Cerebellar nuclear complex (tissue), 1 donor: Measurements from ENCODE around the gene CP.
A peak's percentile ranks its signal among the peaks of the same experiment; 100 is the strongest.

Experiments used
- DNase-seq, 2 experiments: peaks; one replicate each; lab custom pipeline; 2025; lab: John Stamatoyannopoulos, UW

CP gene

DNA sequence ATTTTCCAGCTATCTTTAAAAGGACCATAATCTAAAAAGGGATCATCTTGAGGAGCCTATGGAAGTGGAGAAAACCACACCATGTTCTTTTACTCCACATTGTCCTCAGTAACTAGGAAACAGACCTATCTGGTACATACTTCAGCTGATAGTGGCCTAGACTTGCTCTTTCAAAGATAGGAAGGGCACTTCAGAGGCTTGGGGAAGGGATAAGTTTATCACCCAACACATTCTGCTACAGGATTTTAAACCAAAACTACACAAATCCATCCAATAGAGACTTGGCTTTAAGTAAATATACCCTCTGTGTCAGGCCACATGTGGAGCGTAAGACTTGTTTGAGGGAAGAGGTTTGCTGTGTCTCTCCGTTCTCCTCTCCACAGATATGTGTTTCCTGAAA, 35.4 kb downstream of the CP start:
- no peak for DNase-seq

DNA sequence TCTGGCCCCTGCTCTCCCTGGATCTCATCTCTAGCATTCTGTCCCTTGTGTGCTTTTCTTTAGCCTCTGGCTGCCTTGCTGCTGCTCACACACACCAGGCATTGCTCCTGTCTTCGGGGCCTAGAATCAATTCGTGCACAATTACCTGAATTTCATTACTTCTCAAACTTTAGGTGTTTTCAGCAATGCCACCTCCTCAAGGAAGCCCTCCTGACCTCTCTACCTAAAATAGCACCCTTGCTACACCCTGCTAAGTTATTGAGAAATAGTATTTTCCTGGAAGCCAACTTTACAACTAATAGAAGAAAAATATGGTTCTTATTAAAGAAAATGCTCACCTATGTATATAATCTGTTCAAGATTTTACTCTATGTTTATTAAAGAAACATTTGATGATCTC, 40.4 kb downstream of the CP start:
- DNase-seq, result no peak

DNA sequence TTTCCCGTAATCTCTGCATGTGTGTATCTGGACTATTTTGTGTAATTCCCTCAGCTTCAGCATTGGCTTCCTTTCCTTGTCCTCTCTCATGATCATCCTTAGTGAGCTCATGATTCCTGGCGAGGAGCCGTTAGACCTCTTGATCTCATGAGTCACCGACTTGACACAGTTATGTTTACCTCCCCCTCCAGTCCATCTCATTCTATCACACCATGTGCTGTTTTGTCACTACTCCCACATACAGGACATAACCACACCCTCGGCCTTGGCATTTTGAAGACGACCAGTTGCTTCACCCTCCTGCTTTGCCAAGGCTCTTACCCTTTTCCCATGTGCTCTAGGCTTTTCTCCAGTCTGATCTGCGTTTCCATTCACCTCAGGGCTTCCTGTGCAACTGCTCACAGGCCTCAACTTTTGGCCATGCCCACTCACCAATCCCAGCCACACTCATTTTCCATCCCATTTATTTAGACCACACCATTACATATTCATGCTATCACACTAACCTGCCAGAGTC, 41.5 kb downstream of the CP start:
- no peak for DNase-seq

DNA sequence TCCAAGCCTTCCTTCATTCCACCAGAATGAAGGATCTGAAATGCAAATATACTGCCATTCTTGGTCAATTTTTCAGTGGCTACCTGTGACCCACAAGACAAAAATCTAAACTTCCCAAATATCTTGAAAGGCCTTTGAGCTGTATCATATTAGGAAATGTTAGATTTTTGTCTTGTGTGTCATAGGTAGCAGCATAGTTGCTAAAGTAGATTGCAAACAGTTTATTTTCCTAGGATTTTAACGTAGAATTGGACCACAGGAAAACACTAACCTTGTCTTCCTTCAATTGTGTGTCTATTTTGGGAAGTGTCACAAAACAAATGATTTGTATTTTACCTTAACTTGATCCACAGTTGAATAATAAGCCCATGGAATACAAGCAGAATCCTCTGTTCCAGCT, 42.4 kb downstream of the CP start:
- DNase-seq, result no peak

DNA sequence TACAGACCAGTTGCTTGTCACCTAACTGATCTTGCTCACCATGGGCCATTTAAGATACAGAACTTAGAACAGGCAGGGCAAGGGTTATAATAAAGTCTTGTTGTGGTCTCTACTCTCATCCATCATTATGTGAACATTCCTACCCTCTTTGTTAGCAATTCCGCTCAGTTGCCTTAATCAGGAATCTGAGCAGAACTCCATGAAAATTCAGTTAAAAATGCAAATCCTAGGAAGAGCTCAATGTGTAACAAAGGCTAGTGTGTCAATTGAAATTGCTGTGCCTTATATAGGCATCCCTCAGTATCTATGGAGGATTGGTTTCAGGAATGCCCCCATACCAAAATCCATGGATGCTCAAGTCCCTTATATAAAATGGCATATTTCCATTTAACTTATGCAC, 44.5 kb downstream of the CP start:
- DNase-seq, result no peak

DNA sequence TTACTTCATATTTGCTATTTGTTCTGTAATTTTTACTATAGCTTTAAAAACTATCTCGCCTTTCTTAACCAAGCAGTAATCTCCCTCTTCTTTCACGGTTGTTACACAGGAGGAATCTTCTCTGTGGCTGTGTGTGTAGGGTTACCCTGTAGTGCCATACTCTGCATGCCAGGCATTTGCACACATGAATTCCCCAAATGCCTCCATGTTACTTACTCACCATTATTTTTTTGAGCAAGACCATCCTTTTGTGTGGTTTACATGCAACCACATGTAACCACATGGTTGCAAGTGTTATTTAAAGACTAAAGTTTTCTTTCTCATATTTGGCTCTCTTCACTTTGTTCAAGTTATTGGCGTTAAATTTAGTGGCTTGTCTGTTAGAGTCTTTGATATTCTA, 46.7 kb downstream of the CP start:
- no peak for DNase-seq

DNA sequence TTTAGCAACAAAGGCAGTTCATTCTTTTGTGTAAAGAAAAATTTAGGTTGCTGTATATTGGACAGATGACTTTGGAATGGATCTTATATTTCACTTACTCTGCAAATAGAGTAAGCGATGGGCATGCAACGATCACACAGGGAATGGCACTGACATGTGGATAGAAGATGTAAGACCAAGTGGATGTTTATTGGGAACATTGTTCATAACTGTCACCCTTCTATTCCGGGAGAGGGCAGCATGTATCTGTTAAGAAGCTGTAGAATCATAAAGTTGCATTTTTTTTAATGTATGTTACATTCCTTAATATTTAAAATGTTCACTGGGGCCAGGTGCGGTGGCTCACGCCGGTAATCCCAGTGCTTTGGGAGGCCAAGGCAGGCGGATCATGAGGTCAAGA, 51.0 kb downstream of the CP start:
- no peak for DNase-seq

DNA sequence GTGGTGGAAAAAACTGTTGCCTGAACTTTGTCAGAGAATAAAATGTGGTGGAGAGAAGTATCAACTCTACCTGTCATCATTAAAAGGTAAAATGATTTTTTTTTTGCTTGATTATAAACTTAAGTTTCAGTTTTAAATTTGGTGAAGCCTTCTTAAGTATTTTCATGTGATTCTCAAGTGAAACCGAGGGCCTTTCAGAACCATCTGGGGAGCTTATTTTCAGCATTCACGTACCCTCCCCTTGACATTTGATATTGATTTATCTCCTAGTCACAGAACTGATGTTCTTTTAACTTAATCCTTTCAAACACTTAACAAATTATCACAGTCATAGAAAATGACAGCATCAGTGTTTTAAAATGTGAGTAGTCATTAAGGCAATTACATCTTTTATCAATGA, 53.7 kb downstream of the CP start:
- no peak for DNase-seq

DNA sequence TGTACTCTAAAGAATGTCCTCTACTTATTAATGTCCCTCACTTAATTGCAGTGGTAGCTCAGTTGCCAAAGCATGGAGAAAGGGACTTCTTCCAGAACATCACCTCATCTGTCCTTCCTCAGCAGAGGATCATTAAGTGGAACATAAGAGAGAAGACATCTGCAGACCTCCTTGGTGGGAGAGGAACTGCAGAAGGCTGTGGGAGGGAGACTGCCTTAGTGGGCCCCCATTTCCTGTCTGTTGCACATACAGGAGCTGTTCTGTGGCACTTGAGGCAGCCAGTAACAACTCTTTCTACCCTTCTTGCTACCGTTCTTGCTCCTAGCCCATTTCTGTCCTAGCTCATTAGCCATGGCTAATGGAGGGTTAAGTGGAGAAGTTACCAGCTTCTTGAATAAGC, 58.6 kb downstream of the CP start:
- no peak for DNase-seq

DNA sequence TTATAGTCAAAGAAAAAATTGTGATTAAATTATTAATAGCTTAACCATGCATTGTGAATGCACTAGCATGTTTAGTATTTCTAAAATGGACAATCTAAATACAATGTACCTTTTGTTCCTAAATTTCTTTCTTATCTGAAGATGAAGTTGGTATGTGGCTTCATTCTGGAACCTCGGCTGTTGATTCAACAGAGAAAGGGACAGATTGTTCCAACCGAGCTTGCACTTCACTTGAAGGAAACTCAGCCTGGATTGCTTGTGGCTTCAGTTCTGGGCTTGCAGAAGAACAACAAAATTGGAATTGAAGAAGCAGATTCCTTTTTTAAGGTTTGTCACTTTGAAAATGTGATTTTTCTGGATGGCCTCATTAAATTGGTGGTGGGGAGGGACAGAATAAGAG, 59.6 kb downstream of the CP start:
- no peak for DNase-seq

DNA sequence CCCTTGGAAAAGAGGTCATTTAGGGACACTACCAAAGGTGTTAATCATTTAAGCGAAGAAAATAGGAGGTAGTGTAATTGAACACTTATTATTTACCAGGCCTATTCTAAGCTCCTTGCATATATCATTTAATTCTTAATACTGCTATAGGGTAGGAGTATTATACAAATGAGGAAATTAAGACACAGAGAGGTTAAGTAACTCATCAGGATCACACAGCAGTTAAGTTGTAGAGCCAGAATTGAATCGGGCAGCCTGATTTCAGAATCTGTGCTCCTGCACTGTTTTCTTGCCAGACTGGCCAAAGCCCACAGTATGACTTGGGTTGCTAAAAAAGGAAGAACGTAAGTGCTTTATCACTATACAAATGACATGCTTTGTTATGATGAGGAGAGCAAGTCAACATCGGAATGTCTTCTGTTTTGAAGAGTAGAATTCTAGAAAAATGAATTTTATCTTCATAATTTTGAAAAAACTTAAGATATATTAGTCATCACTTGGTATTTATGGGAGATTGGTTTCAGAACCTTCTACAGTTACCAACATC, 60.8 kb downstream of the CP start:
- no peak for DNase-seq

DNA sequence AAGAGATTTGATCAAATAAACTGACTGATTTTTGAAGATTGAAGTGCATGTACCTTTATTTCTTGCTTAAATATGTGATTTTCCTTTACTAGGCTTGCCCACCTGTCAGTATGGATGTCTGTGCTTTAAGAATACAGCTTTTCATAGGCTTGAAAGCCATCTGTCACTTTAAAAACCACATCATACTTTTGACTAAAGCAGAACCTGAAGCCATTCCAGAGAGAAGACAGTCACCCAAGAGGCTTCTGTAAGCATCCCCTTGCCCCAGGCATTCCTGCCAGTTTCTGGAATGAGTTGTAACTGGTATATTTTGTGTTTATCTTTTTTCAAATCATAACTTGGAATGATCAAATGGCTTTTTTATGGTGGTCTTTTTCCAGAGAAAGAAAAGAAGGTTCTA, 68.2 kb downstream of the CP start:
- DNase-seq, result no peak

DNA sequence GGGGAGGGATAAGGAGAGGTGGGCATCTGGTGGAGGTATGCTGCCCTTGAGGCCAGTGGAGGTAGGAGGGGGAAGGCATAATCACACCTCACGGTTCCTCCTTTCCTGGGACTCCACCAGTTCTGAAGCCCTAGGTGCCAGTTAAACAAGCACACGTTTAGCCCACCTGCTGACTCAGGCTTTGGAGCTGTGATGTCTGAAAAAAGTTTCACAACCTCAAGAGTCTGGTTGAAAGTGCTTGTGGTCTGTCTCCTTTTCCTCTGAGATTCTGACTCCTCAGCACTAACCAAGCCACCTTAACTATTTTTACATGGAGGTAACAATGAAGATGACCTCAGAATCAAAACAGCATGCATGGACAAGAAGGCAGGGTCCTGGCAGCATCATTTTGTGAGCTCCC, 69.2 kb downstream of the CP start:
- DNase-seq, result no peak

DNA sequence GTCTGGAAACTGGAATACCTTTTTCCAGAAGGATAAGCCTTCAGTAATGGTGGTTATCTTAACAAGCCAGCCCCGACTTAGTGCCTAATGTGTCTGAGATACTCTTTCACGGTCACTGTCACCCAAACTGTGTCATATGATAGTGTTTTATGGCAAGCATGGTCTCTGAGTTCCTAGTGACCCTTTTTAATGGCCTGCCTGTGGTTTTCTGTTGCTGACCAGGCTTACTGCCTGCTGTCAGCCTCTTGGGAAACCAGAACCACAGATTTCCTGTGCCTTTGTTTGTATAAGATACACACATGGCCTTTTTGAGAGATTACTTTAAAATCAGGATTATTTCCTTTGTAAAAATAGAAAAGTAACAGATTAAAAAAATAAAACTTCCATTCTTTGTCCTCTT, 69.8 kb downstream of the CP start:
- DNase-seq, result no peak

DNA sequence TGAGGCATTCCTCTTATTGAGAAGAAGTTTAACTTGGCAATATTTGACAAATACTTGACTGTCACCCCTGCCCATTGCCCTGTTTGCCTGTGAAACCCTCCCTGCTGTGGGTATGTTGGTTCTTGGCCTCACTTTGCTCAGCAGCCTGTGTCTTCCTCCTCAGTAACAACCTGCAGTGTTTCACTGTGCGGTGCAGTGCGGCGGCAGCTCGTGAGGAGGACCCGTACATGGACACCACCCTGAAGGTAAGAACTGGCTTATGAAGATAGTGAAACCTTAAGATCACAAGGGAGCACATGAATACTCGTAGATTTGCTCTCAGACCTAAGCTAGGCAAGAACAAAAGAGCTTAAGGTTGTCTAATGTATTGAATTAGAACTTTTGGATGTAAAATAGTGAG, 71.2 kb downstream of the CP start:
- DNase-seq, result no peak

DNA sequence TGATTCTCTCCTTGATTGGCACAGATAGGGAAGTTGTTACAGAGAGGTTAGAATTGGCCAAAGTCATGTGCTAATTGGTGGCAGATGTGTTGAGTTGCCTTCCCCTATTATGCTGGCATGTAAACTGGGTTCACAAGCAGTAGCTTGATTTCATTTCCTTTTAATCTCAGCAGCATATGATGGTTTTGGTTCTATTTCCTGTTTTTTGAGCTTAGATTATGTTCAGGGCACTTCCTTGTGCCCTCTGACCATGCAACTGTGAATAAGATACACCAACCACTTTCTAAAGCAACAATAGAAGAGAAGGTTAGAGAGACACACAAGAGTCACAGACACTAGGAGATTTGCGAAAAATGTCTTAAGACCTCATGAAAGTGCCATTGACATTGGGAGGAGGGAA, 75.7 kb downstream of the CP start:
- no peak for DNase-seq

DNA sequence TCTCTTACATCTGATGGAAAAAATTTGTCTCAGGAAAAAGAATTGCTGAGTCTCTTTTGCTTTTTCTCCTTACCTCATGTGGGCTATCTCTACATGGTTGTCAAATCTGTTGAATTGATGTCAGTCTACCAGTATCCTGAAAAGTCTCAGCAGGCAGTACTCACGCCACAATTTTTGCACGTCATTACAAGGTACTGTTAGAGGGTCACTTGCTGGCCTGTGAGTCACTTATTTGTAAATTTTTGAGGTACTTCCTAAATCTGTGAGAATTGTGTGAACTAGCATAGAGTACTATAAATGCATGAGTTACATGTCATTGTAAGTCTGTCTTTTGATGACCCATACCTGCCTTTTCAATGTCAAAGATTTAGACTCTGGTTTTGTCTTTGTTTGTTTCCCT, 76.3 kb downstream of the CP start:
- no peak for DNase-seq

DNA sequence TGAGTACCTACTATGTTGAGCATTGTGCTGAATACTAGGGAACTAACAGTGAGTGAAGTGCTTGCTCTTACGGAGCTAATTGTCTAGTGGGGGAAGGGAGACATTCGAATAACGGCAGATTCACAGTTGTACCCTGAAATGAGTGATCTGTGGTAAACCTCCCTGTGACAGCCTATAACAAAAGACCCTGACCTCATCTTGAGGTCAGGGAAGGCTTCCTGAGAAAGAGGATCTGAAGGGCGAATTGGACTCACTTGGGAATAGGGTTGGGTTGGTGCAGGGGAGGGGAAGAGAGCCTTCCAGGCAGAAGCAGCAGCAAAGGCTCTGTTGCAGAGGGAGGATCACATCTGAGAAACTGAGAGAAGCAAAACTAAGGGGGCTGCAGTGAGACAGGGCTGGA, 78.9 kb downstream of the CP start:
- DNase-seq, result no peak

DNA sequence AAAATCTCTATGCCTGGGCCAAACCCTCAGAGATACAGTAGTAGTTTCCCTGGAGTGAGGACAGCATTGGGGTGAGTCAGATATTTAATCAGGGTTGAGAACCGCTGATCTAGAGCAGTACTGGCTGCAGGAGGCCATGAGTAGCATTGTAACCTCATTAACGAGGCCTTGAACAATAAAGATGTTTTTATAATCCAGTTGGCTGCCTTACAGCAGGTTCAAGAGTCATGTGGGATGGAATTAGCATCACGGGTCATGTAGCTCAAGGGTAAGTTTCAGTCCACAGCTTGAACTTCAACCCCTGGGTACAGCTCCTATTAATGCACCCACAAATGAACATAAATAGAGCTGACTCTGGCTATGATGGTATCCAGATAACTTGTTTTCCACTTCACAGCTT, 87.1 kb downstream of the CP start:
- no peak for DNase-seq

DNA sequence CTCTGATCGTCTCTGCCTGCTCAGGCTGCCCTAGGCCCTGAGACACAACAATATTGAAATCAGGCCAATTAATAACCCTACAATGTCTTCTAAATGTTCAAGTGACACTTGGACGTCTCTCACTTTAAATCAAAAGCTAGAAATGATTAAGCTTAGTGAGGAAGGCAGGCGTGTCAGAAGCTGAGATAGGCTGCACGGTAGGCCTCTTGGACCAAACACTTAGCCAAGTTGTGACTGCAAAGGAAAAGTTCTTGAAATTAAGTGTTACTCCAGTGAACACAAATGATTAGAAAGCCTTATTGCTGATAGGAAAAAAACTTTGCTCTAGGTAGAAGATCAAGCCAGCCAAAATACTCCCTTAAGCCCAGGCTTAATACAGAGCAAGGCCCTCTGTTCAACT, 90.0 kb downstream of the CP start:
- DNase-seq, result no peak

DNA sequence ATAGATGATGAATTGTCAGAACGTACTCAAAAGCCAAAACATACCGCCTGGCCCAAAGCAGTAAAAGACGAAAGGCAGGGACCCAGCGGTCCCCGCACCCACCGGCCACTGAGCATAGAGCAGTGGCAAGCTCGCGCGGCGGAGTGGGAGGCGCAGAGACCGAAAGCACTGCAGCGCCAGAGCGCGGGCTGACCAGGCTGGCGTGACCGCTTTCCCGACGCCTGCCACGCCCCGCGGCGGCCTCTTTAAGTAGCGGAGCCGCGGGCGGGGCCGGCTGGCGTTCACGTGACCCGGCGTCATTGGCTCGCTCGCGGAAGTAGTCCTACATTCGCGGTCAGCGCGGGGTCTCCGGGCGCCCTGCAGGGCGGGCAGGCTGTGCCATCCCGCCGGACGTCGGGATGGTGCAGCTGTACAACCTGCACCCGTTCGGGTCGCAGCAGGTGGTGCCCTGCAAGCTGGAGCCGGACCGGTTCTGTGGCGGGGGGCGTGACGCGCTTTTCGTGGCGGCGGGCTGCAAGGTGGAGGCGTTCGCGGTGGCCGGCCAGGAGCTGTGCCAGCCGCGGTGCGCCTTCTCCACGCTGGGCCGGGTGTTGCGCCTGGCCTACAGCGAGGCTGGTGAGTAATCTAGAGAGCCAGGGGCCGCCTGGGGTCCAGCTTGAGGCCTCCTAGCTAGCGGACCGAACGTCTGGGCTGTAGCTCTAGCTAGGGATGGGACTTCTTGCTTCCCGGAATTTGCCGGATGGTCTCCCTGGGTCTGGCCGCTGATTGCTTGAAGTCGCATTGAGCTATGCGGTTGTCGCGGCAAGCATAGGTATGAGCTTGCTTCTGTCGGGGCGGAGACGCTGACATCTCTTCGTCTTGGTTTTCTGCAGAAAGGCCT, 92.1 kb downstream of the CP start, which contains the start of gene HPS3:
Gene HPS3 (plus strand): TSS at position 313 of the 880 bp plus-strand sequence. CDS start 86 bp downstream, at position 399.
- peak; percentile 8 to 62 for DNase-seq

DNA sequence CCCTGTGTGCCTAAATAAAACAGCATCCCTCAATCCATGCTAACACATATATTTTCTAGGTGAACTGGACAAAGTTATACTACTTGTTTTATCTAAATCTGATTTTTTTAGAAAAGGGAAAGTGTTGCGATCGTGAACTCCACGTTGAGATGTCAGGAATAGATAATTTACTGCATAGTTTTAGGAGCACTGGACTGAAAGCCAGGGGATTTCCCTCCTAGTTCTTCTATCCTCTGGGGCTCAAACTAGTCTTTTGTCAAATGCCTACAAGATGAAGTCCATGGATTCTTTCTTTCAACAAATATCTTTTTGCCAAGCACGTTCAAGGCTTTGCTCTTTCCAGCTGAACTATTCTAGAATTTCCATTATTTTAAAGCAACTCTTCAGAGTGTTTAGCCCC, 92.8 kb downstream of the CP start:
- no peak for DNase-seq

DNA sequence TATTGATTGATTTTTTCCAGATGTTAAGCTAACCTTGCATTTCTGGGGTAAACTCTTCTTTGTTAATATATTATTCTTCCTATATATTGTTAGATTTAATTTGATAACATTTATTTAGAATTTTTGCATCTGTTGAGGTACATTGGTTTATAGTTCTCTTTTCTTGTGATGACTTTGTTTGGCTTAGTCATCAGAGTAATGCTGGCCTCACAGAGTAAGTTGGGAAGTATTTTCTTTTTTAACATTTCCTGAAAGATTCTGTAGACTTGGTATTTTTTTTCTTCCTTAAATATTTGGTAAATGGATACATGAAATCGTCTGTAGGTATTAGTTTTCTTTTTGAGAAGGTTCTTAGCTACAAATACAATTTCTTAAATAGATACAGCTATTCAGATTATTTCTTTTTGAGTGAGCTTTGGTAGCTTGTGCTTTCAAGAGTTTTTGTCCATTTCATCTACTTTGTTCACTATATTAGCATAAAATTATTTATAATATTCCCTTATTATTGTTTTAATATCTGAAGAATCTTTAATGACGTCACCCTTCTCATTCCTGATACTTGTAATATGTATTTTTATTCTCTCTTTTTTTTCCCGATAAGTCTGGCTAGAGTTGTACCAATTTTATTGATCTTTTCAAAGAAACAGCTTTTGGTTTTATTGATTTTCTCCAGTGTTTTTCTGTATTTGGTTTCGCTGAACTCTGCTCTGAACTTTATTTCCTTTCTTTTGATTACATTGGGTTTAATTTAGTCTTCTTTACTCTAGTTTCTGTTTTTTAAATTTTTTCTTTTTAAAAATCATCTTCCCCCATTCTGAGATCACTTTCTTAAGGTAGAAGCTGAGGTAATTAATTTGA, 98.7 kb downstream of the CP start:
- DNase-seq, result no peak
